Osteocyte (in vitro differentiated cells): ENCODE data around the gene NOP56. TPM values are rescaled to one million over a fixed set of nuclear protein-coding genes. Genes with fewer than 3 reads are reported as not detected.

Experiments used
- DNase-seq: peaks from one replicate; pipeline ENCODE4 v3.0.0; 2021; ENCODE audit warnings: mixed read lengths; ENCODE audit not compliant: unreplicated experiment; ENCODE audit errors: extremely low spot score
- H3K27ac Mint-ChIP-seq: one replicate; pipeline ENCODE4 v1.8.0; 2021; ENCODE audit warnings: mild to moderate bottlenecking, mixed read lengths; ENCODE audit not compliant: unreplicated experiment
- H3K27me3 Mint-ChIP-seq: one replicate; pipeline ENCODE4 v1.8.0; 2021; ENCODE audit warnings: mixed read lengths; ENCODE audit not compliant: unreplicated experiment
- H3K36me3 Mint-ChIP-seq: one replicate; pipeline ENCODE4 v1.8.0; 2021; ENCODE audit warnings: mixed read lengths; ENCODE audit not compliant: unreplicated experiment
- H3K4me1 Mint-ChIP-seq: one replicate; pipeline ENCODE4 v1.8.0; 2021; ENCODE audit warnings: mixed read lengths; ENCODE audit not compliant: unreplicated experiment
- H3K4me3 Mint-ChIP-seq: one replicate; pipeline ENCODE4 v1.8.0; 2021; ENCODE audit warnings: mild to moderate bottlenecking, moderate library complexity, mixed read lengths; ENCODE audit not compliant: unreplicated experiment
- H3K9me3 Mint-ChIP-seq: one replicate; pipeline ENCODE4 v1.8.0; 2021; ENCODE audit warnings: mixed read lengths; ENCODE audit not compliant: unreplicated experiment
- microRNA-seq: library from miRNA; unstranded; fragments of <30 nt; microRNA quantifications from one replicate; pipeline ENCODE4 v1.1.0, GENCODE V29; 2020; ENCODE audit not compliant: unreplicated experiment
- total RNA-seq: library from RNA; stranded (reverse); gene quantifications from 2 replicates; pipeline ENCODE4 v1.2.1, GENCODE V29; 2021
- TF ChIP-seq, protein P1 (sequence below): fragments of 200-600 bp; sonication (generic); IDR thresholded peaks from 2 replicates; pipeline ENCODE4 v1.5.0; 2021; ENCODE audit warnings: antibody characterized with exemption, mild to moderate bottlenecking, moderate library complexity

Gene NOP56
- total RNA-seq, 1 donor from 2014 or later, result 141 TPM

DNA sequence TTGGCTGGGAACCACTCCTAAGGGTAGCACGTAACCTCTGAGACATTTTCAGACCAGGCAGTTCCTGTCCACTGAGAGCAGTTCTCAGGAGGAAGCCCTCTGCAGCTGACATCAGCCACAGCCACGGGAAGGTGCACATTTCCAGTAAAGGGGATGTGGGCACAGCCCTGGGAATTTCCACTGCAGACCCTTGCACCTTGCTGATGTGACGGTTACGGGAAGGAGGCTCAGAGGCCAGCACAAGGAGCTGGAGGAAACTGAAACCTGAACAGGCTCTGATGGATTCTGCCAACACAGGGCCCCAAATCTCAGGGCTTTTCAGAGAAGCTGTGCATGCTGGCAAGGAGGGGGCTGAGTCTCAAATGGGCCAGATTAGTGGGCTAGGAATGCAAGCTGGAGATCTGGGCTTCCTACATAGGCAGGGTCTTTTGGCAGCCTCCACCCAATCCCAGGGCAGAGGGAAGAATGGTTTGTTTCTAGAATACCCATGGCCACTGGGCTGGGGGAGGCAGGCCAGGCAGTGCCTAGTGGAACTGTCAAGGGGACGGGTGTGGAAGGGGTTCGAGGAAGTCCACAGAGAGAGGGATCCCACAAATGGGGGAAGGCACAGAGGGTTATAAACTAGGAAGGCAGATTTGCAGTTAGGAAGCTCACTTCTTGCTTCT is 54.4 kb downstream of the NOP56 start:
- TF ChIP-seq, protein P1, sequence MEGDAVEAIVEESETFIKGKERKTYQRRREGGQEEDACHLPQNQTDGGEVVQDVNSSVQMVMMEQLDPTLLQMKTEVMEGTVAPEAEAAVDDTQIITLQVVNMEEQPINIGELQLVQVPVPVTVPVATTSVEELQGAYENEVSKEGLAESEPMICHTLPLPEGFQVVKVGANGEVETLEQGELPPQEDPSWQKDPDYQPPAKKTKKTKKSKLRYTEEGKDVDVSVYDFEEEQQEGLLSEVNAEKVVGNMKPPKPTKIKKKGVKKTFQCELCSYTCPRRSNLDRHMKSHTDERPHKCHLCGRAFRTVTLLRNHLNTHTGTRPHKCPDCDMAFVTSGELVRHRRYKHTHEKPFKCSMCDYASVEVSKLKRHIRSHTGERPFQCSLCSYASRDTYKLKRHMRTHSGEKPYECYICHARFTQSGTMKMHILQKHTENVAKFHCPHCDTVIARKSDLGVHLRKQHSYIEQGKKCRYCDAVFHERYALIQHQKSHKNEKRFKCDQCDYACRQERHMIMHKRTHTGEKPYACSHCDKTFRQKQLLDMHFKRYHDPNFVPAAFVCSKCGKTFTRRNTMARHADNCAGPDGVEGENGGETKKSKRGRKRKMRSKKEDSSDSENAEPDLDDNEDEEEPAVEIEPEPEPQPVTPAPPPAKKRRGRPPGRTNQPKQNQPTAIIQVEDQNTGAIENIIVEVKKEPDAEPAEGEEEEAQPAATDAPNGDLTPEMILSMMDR, result no peak
- H3K9me3 Mint-ChIP-seq, result no peaks in the 10 kb centered on the region
- H3K4me1 Mint-ChIP-seq, result peaks cover 6% of the 10 kb centered on the region
- no peak overlapping the region for H3K4me3 Mint-ChIP-seq
- no peak for DNase-seq
- H3K27me3 Mint-ChIP-seq, result peaks cover 31% of the 10 kb centered on the region
- no peak overlapping the region for H3K27ac Mint-ChIP-seq
- H3K36me3 Mint-ChIP-seq, result no peaks in the 10 kb centered on the region

DNA sequence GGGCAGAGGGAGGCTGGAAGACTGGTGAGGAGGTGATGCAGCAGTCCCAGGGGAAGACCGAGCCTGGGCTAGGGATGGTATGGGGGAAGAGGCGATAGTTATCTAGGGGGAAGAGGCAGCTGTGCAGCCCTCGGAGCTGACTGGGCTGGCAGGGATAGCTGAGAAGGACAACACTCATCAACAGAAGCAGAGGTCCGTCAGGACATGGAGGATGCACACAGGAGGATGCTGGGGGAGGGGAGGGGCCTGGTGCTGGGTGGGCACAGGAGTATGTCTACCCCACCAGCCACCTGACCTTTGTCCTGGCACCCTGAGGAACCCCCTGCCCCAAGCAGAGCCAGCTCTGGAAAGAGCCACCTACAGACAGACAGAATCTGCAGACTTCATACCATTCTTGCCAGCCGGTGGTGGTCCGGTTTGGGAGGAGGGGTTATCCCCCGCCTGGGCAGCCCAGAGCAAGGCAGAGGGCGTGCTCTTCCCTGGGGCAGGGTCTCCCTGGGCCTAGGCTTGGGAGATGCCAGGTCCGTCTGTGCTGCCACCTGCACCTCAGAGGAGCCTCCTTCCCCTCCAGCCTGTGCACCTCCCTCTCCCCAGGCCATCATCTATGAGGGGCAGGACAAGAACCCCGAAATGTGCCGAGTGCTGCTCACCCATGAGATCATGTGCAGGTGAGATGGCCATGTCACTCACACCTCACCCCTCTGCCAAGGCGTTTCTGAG is 55.1 kb downstream of the NOP56 start:
- Mint-ChIP-seq H3K9me3 (no peaks in the 10 kb centered on the region), H3K27me3 (peaks cover 26% of the 10 kb centered on the region), H3K4me1 (peaks cover 6% of the 10 kb centered on the region), H3K36me3 (no peaks in the 10 kb centered on the region), H3K4me3 (no peak overlapping the region), H3K27ac (no peak overlapping the region)
- TF ChIP-seq, protein P1, result no peak
- DNase-seq, result no peak

Small RNAs within 50 kb of the gene (microRNA-seq; reads per million reads assigned to microRNA genes)
- 6.6 reads per million, percentile 5 among the genes with 10 or more reads in this experiment for gene MIR1292

Other genes starting within 250 kb of the NOP56 start
- 111 and 112 TPM in 2 replicates for gene SNRPB, start 181.8 kb upstream of the NOP56 start, total RNA-seq
- gene ZNF343, start 143.7 kb upstream of the NOP56 start, total RNA-seq, result 10.1 and 11.4 TPM in 2 replicates
- not detected in 2 replicates for gene TMC2, start 116.1 kb upstream of the NOP56 start, total RNA-seq
- 78.1 and 86.6 TPM in 2 replicates for gene IDH3B, start 11.6 kb downstream of the NOP56 start, total RNA-seq
- 9.8 and 12.8 TPM in 2 replicates for gene EBF4, start 40.1 kb downstream of the NOP56 start, total RNA-seq
- 84.0 and 85.8 TPM in 2 replicates for gene CPXM1, start 148.0 kb downstream of the NOP56 start, total RNA-seq
- not detected in 2 replicates for gene C20orf141, start 162.4 kb downstream of the NOP56 start, total RNA-seq
- not detected in 2 replicates for gene TMEM239, start 163.7 kb downstream of the NOP56 start, total RNA-seq
- gene PCED1A, start 188.0 kb downstream of the NOP56 start, total RNA-seq, result 68.3 and 80.8 TPM in 2 replicates
- gene VPS16, start 188.1 kb downstream of the NOP56 start, total RNA-seq, result 45.2 and 51.1 TPM in 2 replicates
- 80.2 and 88.6 TPM in 2 replicates for gene PTPRA, start 220.8 kb downstream of the NOP56 start, total RNA-seq